HG03575 (cell line): ENCODE measurements around the gene MEOX1.

Source experiments
- ATAC-seq: cut with Tn5 transposase; IDR thresholded peaks from one replicate; pipeline ENCODE4 v1.9.1; 2021; ENCODE audit not compliant: unreplicated experiment, insufficient number of reproducible peaks, low FRiP score; ENCODE audit errors: extremely low read depth

The MEOX1 gene

GRCh38 chr17:43601280-43602039, 60.3 kb downstream of the MEOX1 start:
- ATAC-seq, result no peak

- no peak for ATAC-seq
Measured at GRCh38 chr17:43599835-43600234, 61.9 kb downstream of the MEOX1 start.

DNA sequence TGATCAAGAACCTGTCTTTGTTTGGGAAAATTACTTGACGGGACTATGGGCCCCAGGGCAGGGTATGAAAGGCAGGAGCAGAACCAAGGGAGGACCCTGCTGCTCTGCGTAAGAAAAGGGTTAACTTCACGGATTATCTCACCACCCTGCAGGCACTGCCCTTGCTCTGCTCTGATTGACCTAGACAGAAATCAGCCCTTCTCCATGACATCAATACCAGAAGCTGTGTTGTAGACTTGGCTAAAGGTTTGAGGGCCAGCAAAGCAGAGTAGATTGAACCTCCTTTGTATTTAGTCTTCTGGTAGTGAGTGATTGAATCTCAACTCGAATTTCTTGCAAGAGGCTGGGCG, 62.7 kb downstream of the MEOX1 start:
- no peak for ATAC-seq

DNA sequence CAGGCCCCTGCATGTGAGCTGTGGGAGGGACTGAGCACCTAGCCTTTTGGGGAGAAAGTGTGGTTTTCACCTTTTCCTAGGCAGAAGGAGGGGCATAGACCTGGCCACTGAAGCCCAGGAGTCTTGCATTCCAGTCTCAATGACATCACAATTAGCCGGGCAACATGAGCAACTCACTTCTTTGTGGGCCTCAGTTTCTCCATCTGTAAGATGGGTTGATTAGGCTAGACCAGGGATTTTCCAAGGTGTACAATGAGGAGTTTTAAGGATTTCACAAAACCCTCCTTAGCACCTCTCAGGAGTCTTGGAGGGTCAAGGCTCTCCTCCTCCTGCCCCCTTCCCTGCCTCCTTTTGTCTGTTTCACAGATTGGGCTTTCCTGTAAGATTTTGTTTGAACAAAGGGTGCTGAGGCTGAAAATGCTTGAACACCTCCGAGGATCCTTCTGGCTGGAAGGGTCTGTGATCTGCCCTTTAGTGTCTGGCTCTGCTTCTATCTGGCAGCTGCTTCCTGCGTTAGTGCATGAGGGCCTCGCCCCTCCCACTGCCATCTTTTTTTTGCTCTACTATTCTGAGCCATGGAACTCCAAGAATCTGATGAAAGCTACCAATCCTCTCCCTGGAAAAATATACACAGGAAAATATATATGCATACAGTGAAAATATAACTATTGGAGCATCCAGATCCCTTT, 63.2 kb downstream of the MEOX1 start:
- ATAC-seq, result no peak

- ATAC-seq, result no peak
Measured at GRCh38 chr17:43597624-43598356, 63.9 kb downstream of the MEOX1 start.

DNA sequence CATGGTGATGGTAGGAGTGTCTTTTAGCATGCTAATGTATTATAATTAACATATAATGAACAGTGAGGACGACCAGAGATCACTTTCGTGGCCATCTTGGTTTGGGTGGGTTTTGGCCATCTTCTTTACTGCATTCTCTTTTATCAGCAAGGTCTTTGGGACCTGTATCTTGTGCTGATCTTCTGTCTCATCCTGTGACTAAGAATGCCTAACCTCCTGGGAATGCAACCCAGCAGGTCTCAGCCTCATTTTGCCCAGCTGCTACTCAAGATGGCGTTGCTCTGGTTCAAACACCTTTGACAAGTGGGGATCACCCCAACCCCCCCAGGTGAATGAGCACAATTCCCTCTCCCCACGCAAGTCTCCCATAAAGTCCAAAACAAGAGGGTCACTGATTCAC, 66.3 kb downstream of the MEOX1 start:
- no peak for ATAC-seq

- no peak for ATAC-seq
Measured at GRCh38 chr17:43591779-43592562, 69.8 kb downstream of the MEOX1 start.

- no peak for ATAC-seq
Measured at GRCh38 chr17:43591001-43591400, 70.7 kb downstream of the MEOX1 start.
